ENCODE measurements around the gene LLGL2.

DNA sequence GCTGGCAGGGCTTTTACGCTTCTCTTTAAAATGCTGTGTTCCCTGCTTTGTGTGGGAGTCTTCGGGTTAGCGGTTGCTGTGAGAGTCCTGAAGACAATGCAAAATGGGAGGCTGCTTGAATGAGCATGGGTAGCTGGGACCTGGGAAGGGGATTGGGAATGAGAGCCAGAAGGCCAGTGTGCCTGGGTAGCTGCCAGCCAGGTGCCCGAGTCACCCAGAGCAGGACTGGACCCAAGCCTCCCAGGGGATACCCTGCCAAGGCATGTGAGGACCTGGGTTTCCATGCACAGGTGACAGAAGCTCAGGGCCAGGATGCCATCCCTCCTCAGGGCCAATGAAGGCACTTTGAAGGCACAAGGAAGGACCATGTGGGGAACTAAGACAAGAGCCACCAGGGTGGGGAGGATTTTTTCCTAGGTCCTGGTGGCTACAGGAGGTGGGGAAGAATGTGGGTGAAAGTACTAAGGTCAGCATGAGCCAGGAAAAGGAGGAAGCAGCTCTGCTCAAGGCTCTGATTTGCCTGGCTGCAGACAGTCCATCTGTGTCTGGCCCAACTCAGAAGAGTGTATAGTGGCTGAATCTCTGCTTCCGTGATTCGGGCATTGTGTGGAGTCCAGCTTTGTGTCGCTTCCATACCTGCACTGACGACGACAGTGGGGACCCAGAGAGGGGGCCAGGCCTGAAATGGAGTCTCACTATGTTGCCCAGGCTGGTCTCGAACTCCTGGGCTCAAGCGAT is 48.6 kb upstream of the LLGL2 start:
- no peak for TF ChIP-seq POLR2A (IDR thresholded peaks at IDR 0.05)
- TF ChIP-seq, protein P1, sequence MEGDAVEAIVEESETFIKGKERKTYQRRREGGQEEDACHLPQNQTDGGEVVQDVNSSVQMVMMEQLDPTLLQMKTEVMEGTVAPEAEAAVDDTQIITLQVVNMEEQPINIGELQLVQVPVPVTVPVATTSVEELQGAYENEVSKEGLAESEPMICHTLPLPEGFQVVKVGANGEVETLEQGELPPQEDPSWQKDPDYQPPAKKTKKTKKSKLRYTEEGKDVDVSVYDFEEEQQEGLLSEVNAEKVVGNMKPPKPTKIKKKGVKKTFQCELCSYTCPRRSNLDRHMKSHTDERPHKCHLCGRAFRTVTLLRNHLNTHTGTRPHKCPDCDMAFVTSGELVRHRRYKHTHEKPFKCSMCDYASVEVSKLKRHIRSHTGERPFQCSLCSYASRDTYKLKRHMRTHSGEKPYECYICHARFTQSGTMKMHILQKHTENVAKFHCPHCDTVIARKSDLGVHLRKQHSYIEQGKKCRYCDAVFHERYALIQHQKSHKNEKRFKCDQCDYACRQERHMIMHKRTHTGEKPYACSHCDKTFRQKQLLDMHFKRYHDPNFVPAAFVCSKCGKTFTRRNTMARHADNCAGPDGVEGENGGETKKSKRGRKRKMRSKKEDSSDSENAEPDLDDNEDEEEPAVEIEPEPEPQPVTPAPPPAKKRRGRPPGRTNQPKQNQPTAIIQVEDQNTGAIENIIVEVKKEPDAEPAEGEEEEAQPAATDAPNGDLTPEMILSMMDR (IDR thresholded peaks at IDR 0.05) = no peak

Data from transverse colon (tissue), 3 donors.